ENCODE data around the gene PNPLA2.

DNA sequence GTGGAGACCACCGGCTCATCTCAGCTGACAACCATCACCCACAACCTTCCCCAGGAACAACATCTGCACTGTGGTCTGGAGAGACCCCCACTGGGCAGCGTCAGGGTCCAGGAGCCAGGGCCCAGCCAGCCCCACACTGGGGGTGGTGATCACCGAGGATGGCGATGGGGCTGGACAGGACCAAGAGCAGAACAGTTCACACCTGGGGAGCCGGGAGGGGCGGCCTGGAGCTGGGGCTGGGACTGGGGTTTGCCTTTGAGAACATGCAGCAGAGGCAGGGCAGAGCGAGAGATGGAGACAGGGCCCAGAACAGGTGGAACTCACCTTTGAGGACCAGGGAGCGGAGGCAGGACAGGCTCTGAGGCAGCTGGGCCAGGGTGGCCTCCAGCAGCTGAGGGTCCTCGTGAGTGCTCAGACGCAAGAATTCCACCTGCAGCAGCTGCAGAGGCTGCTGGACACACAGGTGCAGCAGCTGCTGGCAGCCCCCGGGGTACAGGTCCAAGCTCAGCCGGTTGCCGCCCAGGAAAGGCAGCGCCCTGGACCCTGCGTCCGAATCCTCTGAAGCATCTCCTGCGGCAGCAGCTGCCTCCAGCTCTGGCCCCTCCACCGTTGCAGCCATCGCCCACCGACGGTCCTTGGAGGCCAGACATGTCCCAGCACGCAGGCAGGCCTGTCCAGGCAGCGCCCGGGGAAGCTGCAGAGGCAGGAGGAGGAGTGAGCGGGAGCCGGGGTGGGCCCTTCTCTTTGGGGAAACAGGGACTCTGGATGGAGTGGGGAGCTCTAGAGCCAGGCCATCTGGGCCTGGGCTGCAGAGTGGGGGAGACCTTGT is 14.7 kb upstream of the PNPLA2 start:
- TF ChIP-seq POLR2A (IDR thresholded peaks at IDR 0.05; ENCODE audit: low read length) (no peak), GATA1 (IDR thresholded peaks at IDR 0.05; ENCODE audit: low read depth, low read length) (no peak)
